HepG2 (cell line): ENCODE data around the gene SLC16A5. TPM values are rescaled to one million over a fixed set of nuclear protein-coding genes. Genes with fewer than 3 reads are reported as not detected.

ENCODE experiments used
- HIVEP1 ChIP-seq: sonication (generic); formaldehyde crosslinking; IDR thresholded peaks from 2 replicates; pipeline ENCODE4 v1.4.0; 2020; ENCODE audit warnings: mild to moderate bottlenecking, missing genetic modification reagents
- IRF9 ChIP-seq: sonication (generic); formaldehyde crosslinking; IDR thresholded peaks from 2 replicates; pipeline ENCODE4 v1.8.0; 2022; ENCODE audit warnings: missing genetic modification reagents, mild to moderate bottlenecking, borderline replicate concordance
- NBN ChIP-seq: fragments of 450-650 bp; conservative IDR thresholded peaks from 2 replicates; pipeline ENCODE4 v1.6.1; 2017
- NCOA5 ChIP-seq: sonication (generic); formaldehyde crosslinking; IDR thresholded peaks from 2 replicates; pipeline ENCODE4 v1.4.0; 2020; ENCODE audit warnings: missing genetic modification reagents
- SMARCE1 ChIP-seq: fragments of 450-650 bp; IDR thresholded peaks from 2 replicates; pipeline ENCODE4 v1.6.1; 2017; ENCODE audit warnings: borderline replicate concordance
- STAT5B ChIP-seq: sonication (generic); formaldehyde crosslinking; IDR thresholded peaks from 2 replicates; pipeline ENCODE4 v1.4.0; 2020; ENCODE audit warnings: missing genetic modification reagents
- TRAFD1 ChIP-seq: sonication (generic); formaldehyde crosslinking; IDR thresholded peaks from 2 replicates; pipeline ENCODE4 v1.5.1; 2020; ENCODE audit warnings: missing genetic modification reagents, mild to moderate bottlenecking, borderline replicate concordance
- XBP1 ChIP-seq: sonication (generic); formaldehyde crosslinking; IDR thresholded peaks from 2 replicates; pipeline ENCODE4 v1.5.0; 2020; ENCODE audit warnings: missing genetic modification reagents
- ZBED4 ChIP-seq: sonication (generic); formaldehyde crosslinking; IDR thresholded peaks from 2 replicates; pipeline ENCODE4 v1.4.0; 2020; ENCODE audit warnings: missing genetic modification reagents, borderline replicate concordance
- ZNF333 ChIP-seq: sonication (generic); formaldehyde crosslinking; IDR thresholded peaks from 2 replicates; pipeline ENCODE4 v1.4.0; 2020; ENCODE audit warnings: mild to moderate bottlenecking, missing genetic modification reagents, borderline replicate concordance
- ZNF609 ChIP-seq: sonication (generic); formaldehyde crosslinking; IDR thresholded peaks from 2 replicates; pipeline ENCODE4 v1.4.0; 2020; ENCODE audit warnings: mild to moderate bottlenecking, missing genetic modification reagents, borderline replicate concordance
- ZNF788 ChIP-seq: sonication (generic); formaldehyde crosslinking; IDR thresholded peaks from 2 replicates; pipeline ENCODE4 v1.5.0; 2020; ENCODE audit warnings: mild to moderate bottlenecking, missing genetic modification reagents, borderline replicate concordance
- ZSCAN31 ChIP-seq: sonication (generic); formaldehyde crosslinking; IDR thresholded peaks from 2 replicates; pipeline ENCODE4 v1.5.0; 2020; ENCODE audit warnings: low read depth, mild to moderate bottlenecking, missing genetic modification reagents
- polyA plus RNA-seq, 8 experiments: library from polyadenylated mRNA; depleted of rRNA in 3 of 8; stranded (reverse) in 7 of 8; unstranded in 1 of 8; fragments of >200 nt; fragmentation: Illumina TruSeq in 4 of 8; extraction: Trizol in 4 of 8; gene quantifications; 2 replicates each; pipeline versions ENCODE4 v1.2.1 to v1.2.3, GENCODE V29; 2011 to 2016; ENCODE audit warnings: low read depth in 4 of 8, missing spikeins in 1 of 8, mixed read lengths in 1 of 8; ENCODE audit not compliant: insufficient read depth in 1 of 8
- total RNA-seq, 5 experiments: library from RNA; depleted of rRNA; stranded (reverse); fragments of >200 nt; fragmentation: Illumina TruSeq; extraction: Trizol; gene quantifications; 2 replicates each; pipeline ENCODE4 v1.2.3, GENCODE V29; 2016; ENCODE audit warnings: low read depth in 1 of 5

The SLC16A5 gene
- total and polyA plus RNA-seq, 2 of the 13 experiments (the other 11 are each of a cell fraction or from before 2014, with no cell fraction given) = 0.69 to 5.6 TPM

- TF ChIP-seq ZNF609 (CRISPR knock-in tag) (no peak), IRF9 (0 out of 2 replicates have a peak, but pooled peaks have one; percentile 19), NBN (no peak), ZNF333 (peak; percentile 84; the same call in 1 of the 2 replicates), TRAFD1 (CRISPR knock-in tag) (0 out of 2 replicates have a peak, but pooled peaks have one; percentile 35), ZNF788 (CRISPR knock-in tag) (no peak), STAT5B (CRISPR knock-in tag) (no peak), SMARCE1 (no peak), ZSCAN31 (no peak), XBP1 (CRISPR knock-in tag) (no peak), NCOA5 (CRISPR knock-in tag) (no peak), ZBED4 (CRISPR knock-in tag) (no peak), HIVEP1 (CRISPR knock-in tag) (peak; percentile 66; the same call in 1 of the 2 replicates)
Measured at GRCh38 chr17:75110234-75110937, 22.6 kb downstream of the SLC16A5 start (continued).
